Heart left ventricle (tissue), 16 donors: ENCODE measurements around the gene RNF224. TPM values are rescaled to one million over a fixed set of nuclear protein-coding genes. Genes with fewer than 3 reads are reported as not detected.
A peak's percentile ranks its signal among the peaks of the same experiment; 100 is the strongest.

Experiments used
- ATAC-seq, 4 donors: fragments of 200-7000 bp; cut with Tn5 transposase; one replicate each; pipeline ENCODE4 v1.9.1; 2020 to 2022; ENCODE audit warnings: moderate library complexity in 4 of 4, mild to moderate bottlenecking in 3 of 4, moderate number of reproducible peaks in 1 of 4
- DNase-seq, 5 donors: peaks; one replicate each; pipeline ENCODE4 v3.0.0-alpha.2; 2020
- H3K27ac ChIP-seq, 12 donors: fragments of 200-600 bp; sonication (generic) in 4 of 12; one replicate each; pipeline versions ENCODE4 v1.5.0 to v1.8.0; 2016 to 2022; ENCODE audit warnings: mild to moderate bottlenecking in 2 of 12
- H3K27me3 ChIP-seq, 9 donors: fragments of 200-600 bp; sonication (generic) in 2 of 9; one replicate each; pipeline versions ENCODE4 v1.5.1 to v1.8.0; 2016 to 2022; ENCODE audit warnings: mild to moderate bottlenecking in 3 of 9
- H3K36me3 ChIP-seq, 9 donors: fragments of 200-600 bp; sonication (generic) in 2 of 9; one replicate each; pipeline versions ENCODE4 v1.5.0 to v1.8.0; 2018 to 2022; ENCODE audit warnings: mild to moderate bottlenecking in 2 of 9
- H3K4me1 ChIP-seq, 12 donors: fragments of 200-600 bp; sonication (generic) in 4 of 12; one replicate each; pipeline versions ENCODE4 v1.5.0 to v1.8.0; 2016 to 2022; ENCODE audit warnings: mild to moderate bottlenecking in 3 of 12
- H3K4me3 ChIP-seq, 12 donors: fragments of 200-600 bp; sonication (generic) in 4 of 12; one replicate each; pipeline versions ENCODE4 v1.5.0 to v1.8.0; 2017 to 2022; ENCODE audit warnings: mild to moderate bottlenecking in 9 of 12, moderate library complexity in 4 of 12
- H3K9me3 ChIP-seq, 12 donors: fragments of 200-600 bp; sonication (generic) in 4 of 12; one replicate each; pipeline versions ENCODE4 v1.5.0 to v1.8.0; 2016 to 2022; ENCODE audit warnings: mild to moderate bottlenecking in 1 of 12
- CTCF ChIP-seq, 12 donors: fragments of 200-600 bp; sonication (generic) in 4 of 12; IDR thresholded peaks; one replicate each; pipeline versions ENCODE4 v1.5.0 to v1.8.0; 2018 to 2022; ENCODE audit warnings: antibody characterized with exemption in 12 of 12, mild to moderate bottlenecking in 5 of 12
- POLR2A ChIP-seq, 2 donors: fragments of 450-650 bp; IDR thresholded peaks; one replicate each; pipeline ENCODE4 v1.6.1; 2017; ENCODE audit warnings: antibody characterized with exemption in 2 of 2, mild to moderate bottlenecking in 2 of 2, moderate library complexity in 2 of 2
- WGBS, 4 donors: extraction: QIAGEN DNeasy Blood & Tissue Kit in 2 of 4; methylation state at CpG; one replicate each; pipeline versions ENCODE4 v1.1.5 to v1.1.7; 2013 to 2018; 5-methylcytosine and 5-hydroxymethylcytosine counted together
- intact Hi-C, 10 donors: fragments of 100-400 bp; cut with DNase I; formaldehyde crosslinking; loops; one replicate each; pipeline versions ENCODE4 v1.11.1 to v1.14.2; 2022
- polyA plus RNA-seq, 2 donors: library from polyadenylated mRNA; stranded (reverse); fragments of 200-250 nt; gene quantifications; one replicate each; pipeline ENCODE4 v1.2.3, GENCODE V29; 2013
- total RNA-seq, 9 donors: library from RNA; depleted of rRNA in 2 of 9; stranded (reverse); fragments of >200 nt in 2 of 9; fragmentation: NEBNext Ultra II Directional in 3 of 9; extraction: Animal tissue kit (Norgen Biotek cat#: 25700) in 3 of 9; gene quantifications; one replicate each; pipeline versions ENCODE4 v1.1.0 to v1.2.4, GENCODE V29; 2016 to 2023
- donor health status: ischemic (EF 13 %, LVEDD 7.1; RV severe dilation, severe dysfunction).
- donor health status: healthy with polysubstance abuse.
- donor health status: DM: no; HTN: yes; CAD: no.
- donor health status: DM: no; HTN: no; CAD: no.
- donor health status: ischemic (EF 25% LVEDD 6.9; RV normal size, moderate dysfunction).
- donor health status: ischemic (EF 25% LVEDD 5.7; RV mildly dilated, moderate dysfunction).
- donor health status: healthy.
- donor health status: DM: yes; HTN: yes; CAD: no.
- donor health status: ischemic (EF 35%, LVEDD 5.7; RV mildly dilated, moderate dysfunction).
- donor health status: nonischemic (EF 11% LVEDD 7.7; RV severe dilation, severe dysfunction).
- donor health status: DM: yes; HTN: yes; CAD: no.
- donor health status: PGD.
- donor health status: ischemic (EF 29% LVEDD 5.4; RV normal size, mild dysfunction).
- donor health status: nonischemic (EF 23%, LVEDD 6.1; RV moderate dilation, normal function).

The RNF224 gene
- total and polyA plus RNA-seq, 11 donors = not detected

GRCh38 chr9:137252555-137253506 is 25.5 kb downstream of the RNF224 start:
- WGBS, 4 donors = 86 to 94% (median 91%) methylated on average over 31 to 35 of the region's 35 CpGs
- intact Hi-C loops = no loop called here
- peak in 1 of 5 donors; percentile 57 for DNase-seq
- TF ChIP-seq CTCF (IDR thresholded peaks at IDR 0.05) (no peak), POLR2A (IDR thresholded peaks at IDR 0.05) (no peak)
- H3K27me3 ChIP-seq = no peaks in the 10 kb centered on the region
- no peak overlapping the region for H3K4me3 ChIP-seq
- no peak for ATAC-seq
- peaks cover 7 to 46% (median 27%) of the 10 kb centered on the region in 12 donors for H3K4me1 ChIP-seq
- no peak overlapping the region for H3K27ac ChIP-seq
- peaks cover 0 to 18% (median 12%) of the 10 kb centered on the region in 9 donors for H3K36me3 ChIP-seq
- H3K9me3 ChIP-seq = no peaks in the 10 kb centered on the region

DNA sequence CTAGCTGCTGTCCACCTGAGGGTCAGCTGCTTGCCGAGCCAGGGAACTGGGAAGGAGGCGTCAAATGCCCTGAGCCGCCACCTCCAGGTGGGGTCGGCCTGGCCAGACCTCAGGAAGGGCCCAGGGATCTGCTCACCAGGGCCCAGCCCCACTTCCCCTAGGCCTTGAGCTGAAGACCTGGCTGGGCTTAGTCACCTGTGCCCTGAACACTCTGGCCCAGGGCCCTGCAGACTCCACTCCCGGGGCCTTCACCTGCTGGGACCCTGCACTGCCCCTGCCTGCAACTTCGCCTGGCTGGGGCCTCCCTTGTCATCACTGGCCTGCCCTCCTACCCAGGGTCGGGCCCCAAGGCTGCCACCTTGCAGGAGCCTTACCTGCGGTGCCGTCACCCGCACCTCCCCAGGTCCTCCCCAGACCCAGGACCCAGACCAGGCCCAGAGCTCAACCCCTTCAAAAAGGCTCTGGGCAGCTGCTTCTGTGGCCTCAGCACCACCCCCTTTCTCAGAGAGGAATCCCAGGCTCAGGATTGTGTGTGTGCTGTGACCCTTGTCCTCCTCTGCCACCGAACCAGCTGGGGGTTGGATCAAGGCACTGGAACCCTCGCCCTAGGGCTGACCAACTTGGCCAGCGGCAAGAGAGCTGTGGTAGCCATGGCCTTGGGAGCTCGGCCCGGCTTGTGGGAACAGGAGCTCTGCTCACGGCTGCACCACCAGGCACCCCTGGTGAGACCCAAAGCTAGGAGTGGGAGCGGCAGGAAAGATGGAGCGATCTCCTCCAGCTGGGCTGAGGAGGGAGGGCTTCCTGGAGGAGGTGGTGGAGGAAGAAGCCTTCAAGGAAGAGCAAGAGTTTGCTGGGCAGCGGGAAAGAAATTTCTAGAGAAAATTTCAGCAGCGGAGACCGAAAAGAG is 26.7 kb downstream of the RNF224 start:
- Histone ChIP-seq H3K4me3 (peak overlapping the region; percentile 64 to 100 (median 99)), H3K4me1 (peaks cover 7 to 46% (median 27%) of the 10 kb centered on the region in 12 donors), H3K27ac (peak overlapping the region in 10 of 12 donors; percentile 65 to 95 (median 86)), H3K9me3 (no peaks in the 10 kb centered on the region), H3K27me3 (no peaks in the 10 kb centered on the region), H3K36me3 (peaks cover 0 to 28% (median 23%) of the 10 kb centered on the region in 9 donors)
- TF ChIP-seq POLR2A (IDR thresholded peaks at IDR 0.05) = no peak
- TF ChIP-seq CTCF (IDR thresholded peaks at IDR 0.05) = no peak
- DNase-seq = peak in 1 of 5 donors; percentile 62
- intact Hi-C loops = no loop called here
- 66 to 76% (median 72%) methylated on average over 18 to 21 of the region's 21 CpGs for WGBS, 4 donors
- ATAC-seq = peak in 1 of 4 donors; percentile 2

GRCh38 chr9:137254624-137255447 is 27.5 kb downstream of the RNF224 start, which contains the start of gene NELFB:
TSS of gene NELFB (plus strand) at chr9:137255327.
- Histone ChIP-seq H3K36me3 (peaks cover 0 to 37% (median 29%) of the 10 kb centered on the region in 9 donors), H3K4me3 (peak within 1 kb of the TSS; percentile 76 to 100 (median 99)), H3K4me1 (peaks cover 7 to 41% (median 26%) of the 10 kb centered on the region in 12 donors), H3K27me3 (no peaks in the 10 kb centered on the region), H3K9me3 (no peaks in the 10 kb centered on the region), H3K27ac (peak within 1 kb of the TSS; percentile 51 to 95 (median 86))
- DNase-seq (peak; percentile 94 to 98 (median 95)), ATAC-seq (peak; percentile 68 to 89 (median 86))
- intact Hi-C loops = loop anchor here in 1 of 10 donors (1.0 kb wide), 1 partner anchor 14 kb away; the partner anchor contains the start of gene TUBB4B
- WGBS, 4 donors = 1 to 4% (median 2%) methylated on average over 17 to 105 of the region's 105 CpGs
- TF ChIP-seq CTCF (IDR thresholded peaks at IDR 0.05) = peak in 4 of 12 donors; percentile 7 to 30 (median 24)
- peak in 1 of 2 donors; percentile 90 for TF ChIP-seq POLR2A (IDR thresholded peaks at IDR 0.05)
